GM12874 (cell line): Measurements from ENCODE around the gene USP47.

Experiments
- CTCF ChIP-seq: IDR thresholded peaks from 2 replicates; pipeline ENCODE4 v1.5.1; 2011; ENCODE audit warnings: low read depth, mild to moderate bottlenecking, control low read depth, low read length, moderate library complexity; ENCODE audit not compliant: insufficient read depth

The USP47 gene

GRCh38 chr11:11845551-11845950 lies 3.8 kb downstream of the USP47 start:
- no peak for TF ChIP-seq CTCF

- TF ChIP-seq CTCF: no peak
Measured at GRCh38 chr11:11847082-11847481, 5.3 kb downstream of the USP47 start.

- peak; percentile 75 for TF ChIP-seq CTCF
Measured at GRCh38 chr11:11848891-11849746, 7.3 kb downstream of the USP47 start.

DNA sequence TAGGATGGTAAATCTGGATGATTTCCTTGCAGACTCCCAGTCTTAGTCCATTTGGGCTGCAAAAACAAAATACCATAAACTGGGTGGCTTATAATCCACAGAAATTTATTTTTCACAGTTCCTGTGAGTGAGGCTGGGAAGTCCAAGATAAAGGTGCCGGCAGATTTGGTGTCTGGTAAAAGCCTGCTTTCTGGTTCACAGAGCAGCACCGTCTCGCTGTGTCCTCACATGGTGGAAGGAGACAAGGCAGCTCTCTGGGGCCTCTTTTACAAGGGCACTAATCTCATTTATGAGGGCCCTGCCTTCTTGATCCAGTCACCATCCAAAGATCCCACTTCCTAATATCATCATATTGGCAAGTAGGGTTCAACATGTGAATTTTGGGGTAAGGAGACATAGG lies 8.9 kb downstream of the USP47 start:
- TF ChIP-seq CTCF: no peak

GRCh38 chr11:11856638-11857037 lies 14.9 kb downstream of the USP47 start:
- no peak for TF ChIP-seq CTCF

- no peak for TF ChIP-seq CTCF
Measured at GRCh38 chr11:11857769-11858168, 16.0 kb downstream of the USP47 start.

DNA sequence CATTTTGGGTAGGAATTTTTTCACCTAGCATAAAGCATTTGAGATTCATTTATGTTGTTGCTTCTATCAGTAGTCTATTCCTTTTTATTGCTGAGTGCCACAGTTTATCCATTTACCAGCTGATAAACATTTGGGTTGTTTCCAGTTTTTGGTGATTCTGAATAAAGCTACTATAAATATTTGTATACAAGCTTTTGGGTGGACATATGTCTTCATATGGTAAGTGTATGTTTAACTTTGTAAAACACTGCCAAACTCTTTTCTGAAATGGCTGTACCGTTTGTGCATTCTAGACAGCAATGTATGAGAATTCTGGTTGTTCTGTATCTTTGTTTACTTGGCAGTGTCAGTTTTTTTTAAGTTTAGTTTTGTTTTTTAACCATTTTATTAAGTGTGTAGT lies 16.9 kb downstream of the USP47 start:
- TF ChIP-seq CTCF: no peak
